GM21526 (cell line): ENCODE data around the gene FA2H.

ENCODE experiments used
- ATAC-seq: cut with Tn5 transposase; IDR thresholded peaks from one replicate; pipeline ENCODE4 v1.9.1; 2021; ENCODE audit warnings: moderate library complexity; ENCODE audit not compliant: unreplicated experiment, low FRiP score

The FA2H gene

DNA sequence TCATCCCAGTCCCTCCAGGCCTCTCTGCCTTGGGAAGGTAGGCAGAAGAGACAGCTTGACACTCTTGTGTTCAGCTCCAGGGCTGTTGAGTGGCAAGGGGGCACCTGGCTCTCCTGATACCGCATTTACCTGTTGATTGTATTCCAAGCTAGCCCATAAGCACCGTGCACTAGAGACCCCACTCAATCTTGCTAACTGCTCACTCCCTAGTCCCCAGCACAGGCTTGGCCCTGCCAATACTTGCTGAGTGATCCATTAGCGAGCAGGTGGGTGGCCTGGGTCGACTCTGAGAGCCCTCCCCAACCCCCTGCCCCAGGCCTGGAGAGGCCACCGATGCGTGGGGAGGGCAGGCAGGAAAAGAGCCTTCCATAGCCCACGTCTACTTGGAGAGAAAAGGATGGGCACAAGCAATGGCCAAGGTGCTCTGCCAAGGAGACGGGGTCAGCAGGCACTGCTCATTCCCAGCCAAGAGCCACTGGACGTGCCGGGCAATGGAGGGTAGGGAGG, 29.5 kb downstream of the FA2H start:
- ATAC-seq = no peak

DNA sequence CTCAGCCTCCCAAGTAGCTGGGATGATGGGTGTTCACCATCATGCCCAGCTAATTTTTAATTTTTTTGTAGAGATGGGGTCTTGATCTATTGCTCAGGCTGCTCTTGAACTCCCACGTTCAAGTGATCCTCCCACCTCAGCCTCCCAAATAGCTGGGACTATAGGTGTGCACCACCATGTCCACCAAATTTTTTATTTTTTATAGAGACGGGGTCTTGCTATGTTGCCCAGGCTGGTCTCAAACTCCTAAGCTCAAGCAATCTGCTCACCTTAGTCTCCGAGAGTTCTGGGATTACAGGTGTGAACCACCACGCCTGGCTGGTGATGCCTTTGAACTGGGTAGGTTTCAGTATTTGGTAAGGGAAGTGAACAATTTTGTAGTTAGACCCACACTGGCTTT, 30.1 kb downstream of the FA2H start:
- ATAC-seq = no peak

DNA sequence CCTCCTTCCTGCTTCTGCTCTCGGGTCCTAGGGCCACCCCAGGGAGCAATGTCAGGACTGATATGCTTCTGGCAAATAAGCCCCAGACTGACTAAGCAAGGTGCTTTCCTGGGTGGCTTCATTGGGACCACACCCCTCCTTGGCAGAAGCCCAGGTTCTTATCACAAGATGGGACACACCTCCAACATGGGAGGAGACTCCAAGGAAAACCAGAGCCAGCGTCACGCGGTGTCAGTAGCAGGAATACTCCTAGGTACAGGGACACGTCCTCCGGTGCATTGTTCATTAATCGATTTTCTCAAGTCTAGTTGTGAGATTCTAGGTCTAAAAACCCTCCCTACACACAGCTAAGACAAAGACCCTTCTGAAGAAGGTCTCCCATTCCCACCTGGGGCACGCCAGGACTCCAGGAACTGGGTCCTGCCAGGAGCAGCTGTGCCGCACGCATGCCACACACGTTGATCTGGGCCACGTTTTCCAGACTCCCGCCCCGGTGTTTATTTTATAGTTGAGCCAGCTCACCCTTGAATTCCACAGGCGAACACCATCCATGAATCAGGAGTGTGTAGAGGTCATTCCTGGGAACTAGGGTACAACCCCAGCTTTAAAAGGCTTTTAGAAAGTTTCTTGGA, 30.8 kb downstream of the FA2H start:
- no peak for ATAC-seq

DNA sequence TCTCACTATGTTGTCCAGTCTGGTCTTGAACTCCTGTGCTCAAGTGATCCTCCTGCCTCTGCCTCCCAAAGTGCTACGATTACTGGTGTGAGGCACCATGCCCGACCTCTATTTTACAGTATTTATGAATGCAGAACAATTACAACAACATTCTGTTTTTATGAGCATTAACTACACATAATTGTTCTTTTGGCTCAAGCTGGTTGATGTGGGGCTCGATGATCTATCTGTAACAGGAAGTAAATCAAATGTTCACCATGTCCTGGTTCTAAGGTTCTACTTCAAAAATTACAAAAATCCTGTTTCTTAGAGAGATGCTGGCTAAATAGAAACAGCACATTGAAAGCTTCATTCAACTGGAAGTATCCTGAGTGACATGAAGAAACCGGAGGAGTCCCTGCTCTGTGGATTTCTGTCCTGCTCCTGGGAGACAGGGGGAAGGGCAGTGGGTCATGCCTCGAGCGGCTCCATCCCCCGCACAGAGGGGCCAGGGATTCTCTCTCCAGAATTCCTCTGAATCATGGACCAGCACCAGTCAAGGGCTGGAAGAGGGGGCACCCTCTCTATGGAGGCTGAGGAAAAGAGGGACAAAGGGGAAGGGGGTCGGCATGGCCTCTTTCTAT, 31.5 kb downstream of the FA2H start:
- ATAC-seq = no peak

DNA sequence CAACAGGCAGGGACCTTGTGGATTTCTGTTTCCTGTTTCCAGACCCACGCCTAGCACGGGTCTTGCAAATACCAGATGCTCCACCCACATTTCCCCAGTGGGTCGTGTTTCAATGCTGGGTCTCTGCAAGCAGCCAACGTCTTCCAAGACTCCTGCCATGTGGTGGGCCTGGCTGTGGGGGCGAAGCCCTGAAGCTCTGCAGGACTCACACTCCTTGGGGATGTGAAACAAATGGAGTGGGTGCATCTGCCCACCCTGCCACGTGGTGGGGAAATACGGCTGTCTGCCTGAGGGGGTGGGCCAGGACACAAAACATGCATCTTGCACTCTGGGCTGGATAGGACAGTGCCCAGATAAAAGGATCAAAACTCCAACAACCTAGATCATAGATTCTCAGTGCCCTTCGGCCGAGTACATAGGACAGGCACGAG, 32.6 kb downstream of the FA2H start:
- no peak for ATAC-seq

DNA sequence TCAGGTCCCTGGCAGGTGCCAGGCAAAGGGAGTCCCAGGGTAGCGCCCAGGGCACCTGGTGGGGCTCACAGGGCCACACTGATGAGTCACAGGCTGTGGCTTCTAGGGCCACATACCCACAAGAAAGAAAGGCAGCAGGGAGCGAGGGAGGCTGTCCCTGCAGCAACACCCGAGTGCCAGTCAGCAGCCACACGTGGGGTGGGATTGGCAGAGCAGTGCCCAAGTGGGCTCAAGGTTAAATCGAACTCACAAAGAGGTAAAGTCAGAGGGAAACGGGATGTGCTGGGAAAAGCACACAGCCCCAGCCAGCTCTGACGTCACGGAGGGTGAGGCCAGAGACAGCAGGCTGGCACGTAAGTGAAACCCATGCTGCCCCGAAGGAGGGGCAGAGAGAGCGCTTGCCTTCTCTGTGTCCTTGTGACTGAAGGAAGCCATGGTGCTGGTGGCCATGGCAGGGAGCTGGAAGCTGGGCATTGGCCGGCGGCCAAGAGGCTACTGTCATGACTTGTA, 33.8 kb downstream of the FA2H start:
- no peak for ATAC-seq

DNA sequence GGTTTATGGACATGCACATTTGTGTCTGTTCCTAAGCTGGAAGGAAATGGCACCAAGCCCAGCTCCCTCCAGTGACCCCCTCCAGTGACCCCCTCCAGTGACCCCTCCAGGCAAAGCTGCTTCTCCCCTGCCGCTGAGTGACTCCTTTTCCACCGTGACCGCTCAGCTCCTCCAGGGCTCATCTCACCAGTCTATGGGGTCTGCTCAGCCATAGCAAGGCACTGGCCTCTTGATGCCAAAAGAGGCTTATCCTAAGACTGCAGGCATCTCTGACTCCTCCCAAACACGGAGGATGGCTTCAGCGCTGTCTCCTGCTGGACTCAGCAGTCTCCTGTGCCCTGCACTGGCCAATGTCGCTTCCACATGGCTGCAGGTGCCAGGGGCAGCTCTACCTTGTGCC, 35.3 kb downstream of the FA2H start:
- no peak for ATAC-seq

DNA sequence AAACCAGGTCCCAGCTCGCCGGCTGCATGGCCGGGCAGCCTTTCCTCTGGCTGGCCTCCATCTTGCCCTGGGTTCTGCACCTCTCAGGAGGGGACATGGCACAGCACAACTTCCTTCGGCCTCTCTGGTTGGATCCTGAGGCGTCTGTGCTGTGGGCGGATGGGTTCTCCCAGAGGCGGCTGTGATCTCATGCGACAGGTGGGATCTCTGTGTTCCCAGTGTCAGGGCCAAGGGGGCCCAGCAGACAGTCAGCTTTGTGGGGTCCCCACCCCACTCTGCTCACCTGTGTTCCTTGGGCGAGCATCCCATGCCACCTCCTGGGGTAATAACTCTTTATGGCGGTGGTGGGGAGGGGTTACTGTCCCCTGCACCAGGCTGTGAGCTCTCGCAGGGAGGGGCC, 35.8 kb downstream of the FA2H start:
- no peak for ATAC-seq

DNA sequence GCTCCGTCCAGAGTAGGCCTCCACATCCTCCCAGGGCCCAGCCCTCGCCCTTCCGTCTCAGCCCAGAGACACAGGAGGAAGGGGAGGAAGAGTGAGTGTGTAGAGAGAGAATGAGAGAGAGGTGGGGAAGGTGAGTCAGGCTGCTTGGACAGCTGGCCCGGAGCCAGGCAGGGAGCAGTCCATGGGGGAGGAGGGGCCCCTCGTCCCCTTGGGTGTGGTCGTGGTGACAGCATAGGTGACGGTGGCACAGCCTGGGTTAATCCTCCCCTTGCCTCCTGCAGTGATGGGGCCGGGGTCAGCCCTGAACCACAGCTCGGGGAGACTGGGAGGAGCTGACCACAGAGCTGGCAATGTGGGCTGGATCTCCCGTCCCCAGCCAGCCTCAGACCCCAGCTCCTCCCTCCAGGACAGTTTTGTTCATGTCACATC, 36.5 kb downstream of the FA2H start:
- no peak for ATAC-seq

DNA sequence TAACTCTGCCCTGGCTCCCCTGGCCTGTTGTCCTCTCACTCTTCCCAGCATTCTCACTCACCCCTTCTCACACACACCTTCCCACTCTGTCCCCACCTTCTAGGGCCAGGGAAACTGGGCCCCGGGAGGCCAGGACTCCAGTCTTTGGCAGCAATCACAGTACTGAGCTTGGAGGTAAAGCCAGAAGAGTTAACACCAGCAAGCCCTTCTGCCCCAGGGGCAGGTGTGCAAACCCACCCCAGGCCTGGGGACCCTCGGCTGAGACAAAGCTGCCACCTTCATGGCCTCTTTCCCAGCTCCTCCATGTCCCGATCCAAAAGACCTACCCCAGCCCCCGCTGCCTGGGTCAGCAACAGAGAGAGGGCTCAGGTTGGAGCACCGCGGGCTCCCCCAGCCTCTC, 37.1 kb downstream of the FA2H start:
- ATAC-seq = no peak

DNA sequence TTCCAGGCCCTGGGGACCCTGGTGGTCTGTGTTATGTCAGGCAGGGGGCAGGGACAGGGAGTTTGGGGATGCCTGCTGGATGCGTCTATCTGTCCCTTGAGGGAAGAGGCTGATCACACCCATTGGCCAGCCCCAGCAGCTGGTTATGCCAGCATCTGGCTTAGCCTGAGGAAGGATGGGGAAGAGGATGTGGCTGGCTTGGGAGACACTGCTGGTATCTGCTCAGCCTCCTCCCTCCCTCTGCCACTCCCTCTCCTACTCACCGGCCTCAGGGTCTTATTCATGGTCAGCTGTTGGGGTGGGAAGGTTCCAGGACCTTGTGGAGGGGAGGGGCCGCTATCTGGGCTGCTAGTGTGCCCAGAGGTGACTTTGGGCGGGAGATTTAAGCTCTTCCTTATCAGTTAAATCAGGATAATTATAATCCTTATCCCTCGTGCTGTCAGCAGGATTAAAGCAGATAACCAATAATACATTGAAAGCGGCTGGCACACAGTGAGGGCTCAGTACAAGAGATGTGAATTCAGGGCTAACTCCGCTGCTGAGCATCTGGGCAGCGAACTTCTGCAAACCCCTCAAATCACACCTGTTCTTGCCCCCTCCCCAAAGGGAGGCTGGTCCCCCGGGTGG, 38.0 kb downstream of the FA2H start:
- ATAC-seq = no peak

DNA sequence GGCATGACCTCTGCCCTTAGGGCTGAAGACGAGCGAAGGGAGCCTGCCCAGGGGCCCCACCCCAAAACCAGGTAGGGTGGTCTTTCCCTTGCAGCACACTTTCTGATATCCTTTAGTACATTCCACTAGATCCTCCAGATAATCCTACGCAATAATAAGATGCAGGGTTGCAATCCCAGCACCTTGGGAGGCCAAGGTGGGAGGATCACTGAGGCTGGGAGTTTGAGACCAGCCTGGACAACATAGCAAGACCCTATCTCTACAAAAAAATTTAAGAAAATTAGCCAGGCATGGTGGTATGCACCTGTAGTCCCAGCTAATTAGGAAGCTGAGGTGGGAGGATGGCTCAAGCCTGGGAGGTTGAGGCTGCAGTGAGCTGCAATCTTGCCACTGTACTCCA, 39.1 kb downstream of the FA2H start:
- ATAC-seq = no peak

DNA sequence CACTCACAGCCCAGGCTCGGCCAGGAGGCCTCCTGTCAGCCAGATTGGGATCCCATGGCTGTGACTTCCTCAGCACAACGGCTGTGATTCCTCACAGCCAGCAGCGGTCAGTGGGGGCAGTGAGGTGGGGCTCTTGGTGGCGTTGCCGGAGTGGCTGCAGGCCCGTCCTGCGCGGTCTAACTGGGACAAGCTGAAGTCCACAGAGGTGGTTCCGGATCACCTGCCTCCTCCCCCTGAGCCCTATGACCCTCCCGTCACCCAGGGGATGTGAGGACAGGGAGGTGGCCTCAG, 39.5 kb downstream of the FA2H start:
- no peak for ATAC-seq

DNA sequence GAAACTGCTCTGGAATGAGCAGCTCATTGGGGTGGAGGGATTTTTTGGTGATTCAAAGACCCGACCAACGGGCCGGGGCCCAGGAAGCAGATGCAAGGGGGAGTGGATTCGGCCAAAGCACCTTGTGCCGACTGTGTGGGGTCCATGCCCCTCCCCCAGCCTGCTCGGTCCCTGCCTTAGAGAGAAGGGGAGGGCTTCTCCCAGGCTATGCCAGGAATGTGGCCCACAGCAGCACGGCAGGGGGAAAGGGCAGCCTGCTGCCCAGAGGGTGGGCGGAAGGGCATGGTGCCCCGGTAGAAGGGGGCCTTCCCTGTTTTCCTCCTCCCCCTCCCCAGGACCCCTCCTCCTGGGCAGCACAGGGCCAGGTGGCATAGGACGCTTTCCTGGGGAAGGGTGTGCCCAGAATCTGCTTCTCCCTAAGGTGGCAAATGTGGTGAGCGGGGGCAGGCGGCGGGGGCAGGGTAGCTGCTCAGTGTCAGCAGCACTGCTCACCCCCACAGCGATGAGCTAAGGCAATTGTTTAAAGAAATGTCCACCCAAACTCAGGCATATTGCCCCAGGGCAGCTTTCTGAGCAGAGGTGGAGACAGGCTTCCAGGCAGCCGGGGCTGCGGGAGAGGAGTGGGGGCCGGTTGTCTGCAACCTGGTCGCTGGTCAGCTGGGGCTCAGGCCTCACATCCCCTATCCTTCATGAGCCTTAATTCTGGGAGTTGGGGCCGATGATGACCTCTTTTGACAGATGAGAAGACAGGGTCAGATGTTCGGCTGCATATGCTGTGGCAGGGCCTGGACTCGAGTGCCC, 40.1 kb downstream of the FA2H start:
- no peak for ATAC-seq

DNA sequence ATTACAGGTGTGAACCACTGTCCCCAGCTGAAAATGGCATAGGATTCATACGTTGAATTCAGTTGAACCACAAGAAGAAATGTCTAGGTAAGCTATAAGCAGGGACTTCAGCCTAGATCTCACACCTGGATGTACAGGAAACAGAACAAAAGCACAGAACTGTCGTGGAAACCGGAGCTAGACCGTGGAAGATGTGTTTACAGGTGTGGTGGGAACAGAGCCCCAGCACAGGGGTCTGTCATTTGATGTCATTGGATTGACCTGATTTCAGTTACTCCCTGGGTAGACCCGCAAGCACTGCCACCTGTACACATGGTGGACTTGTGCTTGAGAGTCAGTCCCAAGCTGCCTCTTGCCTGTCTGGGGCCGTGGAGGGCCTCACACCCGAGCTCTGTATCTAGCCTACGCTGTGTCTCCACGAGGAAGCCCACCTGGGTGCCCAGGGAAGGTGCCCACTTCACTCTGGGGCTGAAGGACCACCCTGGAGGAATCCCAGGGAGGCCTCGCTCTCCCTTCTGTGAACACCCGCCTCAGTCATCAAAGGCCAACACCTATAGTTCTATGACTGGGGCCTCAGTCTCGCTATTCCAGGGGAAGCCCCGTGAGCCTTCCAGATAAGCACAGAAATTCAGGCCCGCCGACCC, 41.8 kb downstream of the FA2H start:
- no peak for ATAC-seq

DNA sequence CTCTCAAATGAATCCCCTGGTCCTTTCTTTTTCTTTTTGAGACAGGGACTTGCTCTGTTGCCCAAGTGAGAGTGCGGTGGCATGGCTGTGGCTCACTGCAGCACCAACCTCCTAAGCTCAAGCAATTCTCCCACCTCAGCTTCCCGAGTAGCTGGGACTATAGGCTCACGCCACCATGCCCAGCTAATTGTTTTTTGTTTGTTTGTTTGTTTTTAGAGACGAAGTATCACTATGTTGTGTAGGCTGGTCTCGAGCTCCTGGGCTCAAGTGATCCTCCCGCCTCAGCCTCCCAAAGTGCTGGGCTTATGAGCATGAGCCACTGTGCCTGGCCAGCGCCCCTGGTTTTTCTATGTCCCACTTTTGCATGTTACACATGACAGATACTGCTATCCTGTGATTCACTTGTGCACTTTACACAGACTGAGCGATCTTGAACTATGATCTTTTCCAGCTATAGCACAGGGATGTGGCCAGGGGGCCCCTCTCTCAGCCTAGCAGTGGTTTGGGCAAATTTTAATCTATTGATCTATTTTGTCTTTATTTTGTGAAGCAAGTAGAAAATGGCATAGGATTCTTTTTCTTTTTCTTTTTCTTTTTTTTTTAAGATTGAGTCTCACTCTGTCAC, 42.7 kb downstream of the FA2H start:
- no peak for ATAC-seq

DNA sequence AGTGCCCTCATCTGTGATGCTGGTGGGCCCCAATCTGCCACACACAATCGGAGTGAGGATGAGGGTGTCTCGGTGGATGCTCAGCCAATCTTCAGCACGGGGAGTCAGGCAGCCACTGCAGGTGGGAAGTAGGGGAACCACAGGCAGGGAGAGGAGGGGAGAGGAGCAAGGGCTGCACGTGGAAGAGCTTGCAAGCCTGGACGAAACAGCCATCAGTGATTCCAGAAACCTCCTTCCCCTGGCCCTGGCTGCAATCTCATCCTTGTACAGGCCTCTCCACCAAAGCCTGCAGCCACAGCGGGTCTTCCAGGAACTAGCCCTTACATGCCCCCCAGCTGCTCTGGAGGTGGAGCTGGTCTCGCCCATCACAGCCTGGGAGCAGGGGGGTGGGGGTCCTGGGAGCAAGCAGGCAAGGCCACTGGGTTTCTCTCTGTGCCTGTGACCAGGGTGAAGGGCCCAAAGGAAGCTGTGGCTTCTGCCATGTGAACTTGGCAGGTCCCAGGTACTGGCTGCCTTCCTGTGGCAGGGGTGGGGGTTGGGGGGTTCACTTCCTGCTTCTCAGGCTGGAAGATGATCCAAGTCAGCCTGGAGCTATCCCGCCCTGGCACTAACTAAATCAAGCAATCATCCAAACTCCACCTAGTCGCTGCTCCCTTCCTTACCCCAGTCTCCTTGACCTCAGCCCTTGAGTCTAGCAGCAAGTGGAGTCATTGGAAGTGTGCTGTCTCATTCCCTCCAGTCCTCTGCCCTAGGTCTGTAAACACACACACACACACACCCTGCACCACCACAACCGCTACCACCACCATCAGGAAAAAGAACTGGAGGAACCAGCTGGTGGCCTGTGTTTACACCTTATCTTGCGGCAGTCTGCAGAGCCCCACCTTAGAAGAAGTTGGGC, 44.6 kb downstream of the FA2H start:
- ATAC-seq = no peak

DNA sequence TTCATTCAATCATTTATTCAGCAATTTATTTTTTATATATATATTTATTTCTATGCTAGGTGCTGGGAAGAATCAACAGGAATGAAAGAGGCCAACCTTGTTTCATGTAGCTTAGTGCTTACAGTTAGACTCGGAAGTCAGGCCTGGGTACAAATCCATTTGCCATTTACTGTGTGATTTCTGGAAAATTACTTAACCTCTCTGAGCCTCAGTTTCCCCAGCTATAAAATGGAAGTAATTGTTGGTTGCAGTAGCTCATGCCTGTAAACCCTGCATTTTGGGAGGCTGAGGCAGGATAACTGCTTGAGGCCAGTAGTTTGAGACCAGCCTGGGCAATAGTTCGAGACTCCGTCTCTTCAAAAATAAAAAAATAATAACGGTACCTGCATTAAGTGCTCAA, 46.7 kb downstream of the FA2H start:
- no peak for ATAC-seq

DNA sequence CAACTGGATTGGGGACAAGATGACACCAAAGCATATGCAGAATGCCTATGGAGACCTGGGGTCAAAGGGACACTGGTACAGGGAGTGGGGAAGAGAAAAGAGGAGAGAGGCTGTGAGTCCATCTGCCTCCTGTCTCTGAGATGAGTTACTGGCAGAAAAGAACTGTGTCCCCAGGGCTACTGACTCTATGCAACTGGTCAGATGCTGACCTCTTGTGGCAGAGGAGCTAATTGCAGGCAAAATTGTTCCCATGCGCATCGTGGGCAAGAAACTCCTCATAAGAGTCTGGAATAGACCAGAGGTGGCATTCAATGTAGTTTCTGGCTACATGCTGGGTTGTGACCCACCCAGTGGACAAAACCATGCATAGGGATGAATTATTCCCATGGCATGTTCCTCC, 47.9 kb downstream of the FA2H start:
- ATAC-seq = no peak
